ENCODE data around the gene SUMF1.

DNA sequence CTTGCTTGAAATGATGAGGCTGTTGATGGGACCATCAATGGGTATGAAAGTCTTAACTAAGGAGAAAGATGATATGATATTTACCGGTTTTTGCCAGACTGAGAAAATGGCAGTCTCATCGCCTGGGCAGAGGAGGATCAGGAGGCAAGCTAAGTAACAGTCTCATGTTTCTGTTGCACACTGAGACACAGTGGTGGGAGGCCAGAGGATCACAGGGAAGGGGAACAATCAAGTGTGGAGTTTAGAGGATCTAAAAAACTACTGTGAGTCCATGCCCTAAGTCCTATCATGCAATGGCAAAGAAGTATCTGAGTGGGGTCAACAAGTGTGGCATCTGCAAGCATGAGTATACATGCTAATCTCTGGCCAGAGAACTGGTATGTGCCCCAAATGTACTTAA lies 62.2 kb downstream of the SUMF1 start:
- no peak for TF ChIP-seq CTCF (conservative IDR thresholded peaks at IDR 0.05; ENCODE audit: low read length)
- TF ChIP-seq EZH2phosphoT487 (IDR thresholded peaks at IDR 0.05; ENCODE audit: borderline replicate concordance), result no peak
